HG03575 (cell line): ENCODE results near the gene CSNK1G3.
"Not testable (repeated sequence)": the region's sequence is repeated elsewhere in the genome, so short reads cannot be mapped to it uniquely, and the experiment has no call there.

Experiments used
- ATAC-seq: cut with Tn5 transposase; IDR thresholded peaks from one replicate; pipeline ENCODE4 v1.9.1; 2021; ENCODE audit not compliant: unreplicated experiment, insufficient number of reproducible peaks, low FRiP score; ENCODE audit errors: extremely low read depth

CSNK1G3 gene

DNA sequence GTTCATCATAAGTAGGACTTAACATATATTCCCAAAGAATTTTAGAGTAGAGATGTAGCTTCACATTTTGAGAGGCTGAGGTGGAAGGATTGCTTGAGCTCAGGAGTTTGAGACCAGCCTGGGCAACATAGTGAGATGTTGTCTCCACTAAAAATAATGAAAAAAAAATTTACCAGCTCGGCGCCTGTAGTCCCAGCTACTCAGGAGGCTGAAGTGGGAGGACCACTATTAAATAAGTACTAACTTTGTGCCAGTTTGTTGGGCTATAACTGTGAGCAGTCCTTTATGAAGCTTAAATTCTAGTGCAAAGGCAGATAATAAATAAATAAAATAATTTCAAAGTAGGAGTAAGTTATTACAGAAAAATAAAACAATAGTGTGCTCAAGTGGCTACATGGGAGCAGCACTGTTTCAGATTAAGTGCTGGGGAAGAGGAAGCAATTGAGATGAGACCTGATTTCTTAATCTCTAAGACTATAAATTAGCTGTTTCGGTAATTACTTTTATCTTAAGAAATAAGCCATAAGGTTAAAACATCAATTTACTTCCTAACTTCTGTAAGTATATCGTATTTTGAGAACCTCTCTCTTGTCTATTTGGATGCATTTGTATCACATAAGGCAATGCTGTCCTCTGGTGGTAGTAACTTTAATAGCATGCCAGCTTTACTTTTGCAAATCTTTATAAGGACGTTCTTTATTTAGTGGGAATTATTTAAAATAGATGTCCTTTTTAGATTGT lies 98.9 kb downstream of the CSNK1G3 start:
- ATAC-seq, result no peak

DNA sequence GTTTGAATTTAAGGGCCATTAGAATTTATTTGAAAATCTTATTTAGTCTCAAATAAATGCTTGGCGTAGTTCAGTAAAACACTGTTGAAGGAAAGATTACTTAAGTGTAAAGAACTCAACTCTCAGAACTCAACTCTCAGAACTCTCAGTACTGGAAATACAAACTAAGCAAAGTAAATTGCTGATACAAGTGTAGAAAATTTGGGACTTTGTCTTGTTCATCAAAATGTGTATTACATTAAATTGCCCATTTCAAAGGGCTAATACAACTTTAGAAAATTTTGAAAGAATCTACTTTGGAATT lies 99.4 kb downstream of the CSNK1G3 start:
- ATAC-seq, result no peak

GRCh38 chr5:123617561-123617960 lies 105.6 kb downstream of the CSNK1G3 start:
- ATAC-seq, result no peak

GRCh38 chr5:123626051-123626450 lies 114.1 kb downstream of the CSNK1G3 start:
- no peak for ATAC-seq

GRCh38 chr5:123628860-123629544 lies 117.0 kb downstream of the CSNK1G3 start:
- no peak for ATAC-seq

GRCh38 chr5:123636006-123636405 lies 124.0 kb downstream of the CSNK1G3 start:
- no peak for ATAC-seq

DNA sequence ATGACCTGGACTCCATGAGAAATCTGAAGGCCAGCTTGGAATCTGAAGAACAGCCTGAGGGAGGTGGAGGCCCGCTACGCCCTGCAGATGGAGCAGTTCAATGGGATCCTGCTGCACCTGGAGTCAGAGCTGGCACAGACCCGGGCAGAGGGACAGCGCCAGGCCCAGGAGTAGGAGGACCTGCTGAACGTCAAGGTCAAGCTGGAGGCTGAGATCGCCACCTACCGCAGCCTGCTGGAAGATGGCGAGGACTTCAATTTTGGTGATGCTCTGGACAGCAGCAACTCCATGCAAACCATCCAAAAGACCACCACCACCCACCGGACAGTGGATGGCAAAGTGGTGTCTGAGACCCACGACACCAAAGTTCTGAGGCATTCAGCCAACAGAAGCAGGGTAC lies 125.1 kb downstream of the CSNK1G3 start:
- not testable (repeated sequence) for ATAC-seq

GRCh38 chr5:123639244-123639643 lies 127.3 kb downstream of the CSNK1G3 start:
- ATAC-seq, result no peak

DNA sequence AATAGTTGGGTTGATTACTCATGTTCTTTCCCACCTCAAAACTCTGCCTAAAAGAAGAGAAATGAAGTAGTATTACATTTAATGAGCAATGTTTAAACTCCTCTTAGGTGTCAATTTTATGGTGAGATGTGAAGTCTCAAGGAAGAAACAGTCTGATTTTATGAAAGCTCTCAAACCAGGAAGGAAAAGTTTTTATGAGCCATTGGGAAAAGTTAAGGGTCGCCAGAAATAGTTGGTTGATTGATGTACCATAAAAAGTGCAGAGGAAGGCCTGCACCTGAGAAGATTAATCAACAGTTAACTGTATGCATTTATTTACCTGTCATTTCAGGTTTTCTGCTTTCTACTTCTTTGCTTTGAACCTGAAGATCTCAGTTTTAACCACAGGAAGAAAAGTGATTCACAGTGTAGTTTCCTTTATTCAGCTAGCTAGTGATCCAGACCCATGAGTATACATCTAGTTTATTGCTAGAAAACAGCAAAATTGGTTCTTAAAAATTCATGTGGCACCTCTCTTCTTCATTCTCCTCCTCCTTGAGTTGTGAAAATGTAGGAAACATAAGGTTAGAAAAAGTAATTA lies 133.1 kb downstream of the CSNK1G3 start:
- no peak for ATAC-seq

DNA sequence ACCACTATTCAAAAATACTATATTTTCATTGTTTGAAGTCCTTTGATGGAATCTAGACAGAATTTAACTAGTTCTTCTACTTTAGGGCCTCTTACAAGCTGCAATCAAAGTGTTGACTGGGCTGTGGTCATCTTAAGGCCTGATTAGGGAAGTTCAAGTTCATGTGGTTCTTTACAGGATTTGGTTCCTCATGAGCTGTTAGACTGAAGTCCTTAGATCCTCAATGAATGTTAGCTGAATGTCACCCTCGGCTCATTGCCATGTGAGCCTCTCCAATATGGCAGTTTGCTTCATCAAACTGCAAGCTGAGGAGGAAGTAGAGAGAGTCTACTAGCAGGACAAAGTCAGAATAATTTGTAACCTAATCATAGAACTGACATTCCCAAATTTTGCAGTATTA lies 135.1 kb downstream of the CSNK1G3 start:
- ATAC-seq, result no peak

GRCh38 chr5:123651234-123651633 lies 139.3 kb downstream of the CSNK1G3 start:
- no peak for ATAC-seq

GRCh38 chr5:123659011-123659410 lies 147.0 kb downstream of the CSNK1G3 start:
- ATAC-seq, result no peak

DNA sequence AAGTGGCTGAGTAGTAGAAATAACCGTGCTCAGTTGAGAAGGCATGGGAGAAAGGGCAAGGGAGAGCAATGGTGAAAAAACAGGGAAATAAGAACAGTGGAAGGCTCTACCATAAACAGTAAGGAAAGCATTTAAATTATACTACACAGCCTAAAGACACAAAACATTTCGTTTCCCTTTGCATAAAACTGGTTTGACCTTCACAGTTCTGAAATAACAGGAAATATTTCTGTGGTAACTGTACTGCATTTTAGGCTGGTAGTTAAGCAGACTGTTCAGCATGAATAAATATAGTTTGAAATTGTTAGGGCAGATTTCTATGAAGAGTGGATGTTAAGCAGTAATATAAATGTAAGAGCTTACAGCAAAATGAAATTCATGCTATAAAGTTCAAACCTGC lies 147.5 kb downstream of the CSNK1G3 start:
- no peak for ATAC-seq

- ATAC-seq, result no peak
Observed at GRCh38 chr5:123664961-123665360, 153.0 kb downstream of the CSNK1G3 start.

DNA sequence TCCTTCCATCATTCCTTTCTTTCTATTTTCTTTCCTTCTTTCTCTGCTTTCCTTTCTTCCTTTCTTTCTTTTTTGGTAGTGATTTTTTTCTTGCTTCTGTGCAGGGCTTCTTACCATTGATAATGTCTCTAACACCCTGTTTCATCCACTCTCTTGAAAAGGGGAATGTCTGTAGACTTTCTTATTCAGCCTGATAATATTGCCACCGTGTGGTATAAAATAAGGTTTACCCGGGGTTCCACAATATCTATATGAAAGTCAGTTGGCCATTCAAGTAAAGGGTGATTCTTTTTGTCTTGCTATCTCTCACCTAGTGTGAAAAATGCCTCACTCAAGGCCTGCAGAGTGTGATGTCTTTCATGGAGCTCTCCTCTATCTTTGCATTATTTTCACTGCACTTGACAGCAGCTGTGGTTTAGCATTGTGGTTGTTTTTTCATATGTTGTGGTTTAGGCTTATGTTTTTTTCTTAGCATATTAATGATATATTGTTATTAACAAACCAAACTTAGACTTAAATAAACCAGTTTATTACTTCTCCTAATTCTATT lies 153.9 kb downstream of the CSNK1G3 start:
- ATAC-seq, result no peak
